Measurements from ENCODE around the gene CHURC1.

Gene CHURC1

GRCh38 chr14:64929014-64929359, 14.7 kb downstream of the CHURC1 start:
- no peak overlapping the region for H3K4me3 ChIP-seq (ENCODE audit: low read length)
- DNase-seq (ENCODE audit: low read depth): no peak
- no peak for TF ChIP-seq CTCF (conservative IDR thresholded peaks at IDR 0.05; ENCODE audit: low read depth, low read length)

GRCh38 chr14:64930085-64930843, 16.0 kb downstream of the CHURC1 start:
- TF ChIP-seq CTCF (conservative IDR thresholded peaks at IDR 0.05; ENCODE audit: low read depth, low read length): no peak
- H3K4me3 ChIP-seq (ENCODE audit: low read length): no peak overlapping the region
- peak; percentile 49 for DNase-seq (ENCODE audit: low read depth)

GRCh38 chr14:64931123-64931522, 16.9 kb downstream of the CHURC1 start:
- no peak for DNase-seq (ENCODE audit: low read depth)
- H3K4me3 ChIP-seq (ENCODE audit: low read length): no peak overlapping the region
- TF ChIP-seq CTCF (conservative IDR thresholded peaks at IDR 0.05; ENCODE audit: low read depth, low read length): no peak

- no peak for TF ChIP-seq CTCF (conservative IDR thresholded peaks at IDR 0.05; ENCODE audit: low read depth, low read length)
- no peak for DNase-seq (ENCODE audit: low read depth)
- H3K4me3 ChIP-seq (ENCODE audit: low read length): no peak overlapping the region
These were observed 18.0 kb downstream of the CHURC1 start for GRCh38 chr14:64932231-64932630.

GRCh38 chr14:64934338-64934929, 20.2 kb downstream of the CHURC1 start:
- H3K4me3 ChIP-seq (ENCODE audit: low read length): no peak overlapping the region
- no peak for TF ChIP-seq CTCF (conservative IDR thresholded peaks at IDR 0.05; ENCODE audit: low read depth, low read length)

GRCh38 chr14:64935508-64935907, 21.3 kb downstream of the CHURC1 start:
- TF ChIP-seq CTCF (conservative IDR thresholded peaks at IDR 0.05; ENCODE audit: low read depth, low read length): no peak
- H3K4me3 ChIP-seq (ENCODE audit: low read length): no peak overlapping the region

More at GRCh38 chr14:64934338-64934929, 20.2 kb downstream of the CHURC1 start:
- DNase-seq (ENCODE audit: low read depth): no peak

More at GRCh38 chr14:64935508-64935907, 21.3 kb downstream of the CHURC1 start:
- DNase-seq (ENCODE audit: low read depth): no peak

Measured in retinal pigment epithelial cell (primary cell).